ENCODE results near the gene CHCT1.
"Not testable (repeated sequence)": the region's sequence is repeated elsewhere in the genome, so short reads cannot be mapped to it uniquely, and the experiment has no call there.

DNA sequence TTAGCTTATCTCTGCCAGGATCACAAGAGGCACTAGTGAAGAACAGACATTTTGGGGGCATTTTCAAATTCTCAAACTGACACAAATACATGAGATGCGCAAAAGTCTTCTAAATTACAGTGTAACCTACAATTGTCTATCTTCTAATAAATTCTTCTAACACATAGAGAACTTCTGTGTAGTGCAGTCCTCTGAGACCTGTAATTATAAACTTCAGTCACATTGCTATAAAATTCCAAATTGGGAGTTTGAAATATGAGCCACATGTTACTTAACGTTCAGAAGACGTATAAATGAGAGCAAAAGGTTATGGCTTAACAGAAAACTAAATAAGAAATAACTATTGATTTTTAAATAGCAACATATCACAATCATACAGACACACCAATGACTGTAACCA lies 42.8 kb upstream of the CHCT1 start:
- TF ChIP-seq CTCF (conservative IDR thresholded peaks at IDR 0.05 in 1 of 2, IDR thresholded peaks at IDR 0.05 in 1 of 2; ENCODE audit: low read depth in 1 of 2, low read length in 2 of 2); EZH2 (IDR thresholded peaks at IDR 0.05; ENCODE audit: low read length, missing control alignments): not testable (repeated sequence)

All from fibroblast of lung (primary cell).